ENCODE measurements around the gene CCDC88B. TPM values are rescaled to one million over a fixed set of nuclear protein-coding genes. Genes with fewer than 3 reads are reported as not detected.

The CCDC88B gene
- total RNA-seq, 2 experiments from 2014 or later = 58.4 to 71.3 TPM

- no peaks in the 10 kb centered on the region for H3K4me1 Mint-ChIP-seq
- ChIA-PET POLR2A (no interaction called here), CTCF (interaction anchor here (1.1 kb wide), 2 partner anchors 12 to 101 kb away, joined by 3 to 6 read pairs; no protein-coding TSS in a partner anchor)
- no peaks in the 10 kb centered on the region for H3K9me3 Mint-ChIP-seq (ENCODE audit: low read depth)
- peaks cover 21% of the 10 kb centered on the region for H3K36me3 Mint-ChIP-seq (ENCODE audit: low read depth)
- no peaks in the 10 kb centered on the region for H3K27me3 Mint-ChIP-seq
- H3K27ac Mint-ChIP-seq = no peak overlapping the region
- no peak overlapping the region for H3K4me3 Mint-ChIP-seq
- DNase-seq (no peak), ATAC-seq (no peak)
- intact Hi-C loops (cut with DNase I, micrococcal nuclease) = loop anchor here in 1 of 2 experiments (10.0 kb wide), 1 partner anchor 766 kb away; the partner anchor contains the start of genes TM7SF2 and ZNHIT2
Observed at GRCh38 chr11:64348383-64349024, 8.5 kb downstream of the CCDC88B start.

- ATAC-seq (no peak), DNase-seq (no peak)
- Mint-ChIP-seq H3K9me3 (ENCODE audit: low read depth) (no peaks in the 10 kb centered on the region), H3K4me3 (no peak overlapping the region), H3K4me1 (no peaks in the 10 kb centered on the region), H3K36me3 (ENCODE audit: low read depth) (peaks cover 21% of the 10 kb centered on the region), H3K27ac (no peak overlapping the region), H3K27me3 (no peaks in the 10 kb centered on the region)
- intact Hi-C loops (cut with DNase I, micrococcal nuclease) = loop anchor here in 1 of 2 experiments (10.0 kb wide), 1 partner anchor 766 kb away; the partner anchor contains the start of genes TM7SF2 and ZNHIT2
- ChIA-PET POLR2A (no interaction called here), CTCF (interaction anchor here (1.1 kb wide), 2 partner anchors 11 to 100 kb away, joined by 3 to 6 read pairs; no protein-coding TSS in a partner anchor)
Observed at GRCh38 chr11:64349025-64349387, 9.0 kb downstream of the CCDC88B start.

GRCh38 chr11:64349404-64349803 is 9.4 kb downstream of the CCDC88B start:
- Mint-ChIP-seq H3K9me3 (ENCODE audit: low read depth) (no peaks in the 10 kb centered on the region), H3K4me1 (no peaks in the 10 kb centered on the region), H3K4me3 (no peak overlapping the region), H3K36me3 (ENCODE audit: low read depth) (peaks cover 18% of the 10 kb centered on the region), H3K27ac (no peak overlapping the region), H3K27me3 (no peaks in the 10 kb centered on the region)
- POLR2A ChIA-PET = interaction anchor here (0.6 kb wide), 1 partner anchor 145 kb away, joined by 5 read pairs; no protein-coding TSS in a partner anchor
- intact Hi-C loops (cut with DNase I, micrococcal nuclease) = loop anchor here in 1 of 2 experiments (10.0 kb wide), 1 partner anchor 765 kb away; the partner anchor contains the start of genes TM7SF2 and ZNHIT2
- ATAC-seq (no peak), DNase-seq (no peak)
- CTCF ChIA-PET = interaction anchor here (1.1 kb wide), 2 partner anchors 11 to 100 kb away, joined by 3 to 6 read pairs; no protein-coding TSS in a partner anchor

GRCh38 chr11:64351136-64351631 is 11.2 kb downstream of the CCDC88B start:
- ChIA-PET CTCF (no interaction called here), POLR2A (no interaction called here)
- no peak overlapping the region for H3K4me3 Mint-ChIP-seq
- H3K27ac Mint-ChIP-seq = no peak overlapping the region
- intact Hi-C loops (cut with DNase I, micrococcal nuclease) = no loop called here
- no peaks in the 10 kb centered on the region for H3K27me3 Mint-ChIP-seq
- ATAC-seq (no peak), DNase-seq (no peak)
- H3K9me3 Mint-ChIP-seq (ENCODE audit: low read depth) = no peaks in the 10 kb centered on the region
- H3K4me1 Mint-ChIP-seq = peaks cover 6% of the 10 kb centered on the region
- H3K36me3 Mint-ChIP-seq (ENCODE audit: low read depth) = peaks cover 11% of the 10 kb centered on the region

GRCh38 chr11:64352099-64352994 is 12.3 kb downstream of the CCDC88B start:
- ChIA-PET POLR2A (interaction anchor here (0.6 kb wide), 1 partner anchor 11 kb away, joined by 3 read pairs; no protein-coding TSS in a partner anchor), CTCF (interaction anchor here (0.7 to 1.1 kb wide), 2 partner anchors 21 to 28 kb away, joined by 3 read pairs; no protein-coding TSS in a partner anchor)
- DNase-seq = no peak
- Mint-ChIP-seq H3K4me1 (peaks cover 9% of the 10 kb centered on the region), H3K27me3 (no peaks in the 10 kb centered on the region), H3K27ac (no peak overlapping the region), H3K9me3 (ENCODE audit: low read depth) (no peaks in the 10 kb centered on the region), H3K36me3 (ENCODE audit: low read depth) (peaks cover 13% of the 10 kb centered on the region), H3K4me3 (no peak overlapping the region)
- ATAC-seq = no peak
- intact Hi-C loops (cut with DNase I, micrococcal nuclease) = no loop called here

- Mint-ChIP-seq H3K27ac (no peak overlapping the region), H3K27me3 (no peaks in the 10 kb centered on the region), H3K4me3 (no peak overlapping the region), H3K9me3 (ENCODE audit: low read depth) (no peaks in the 10 kb centered on the region), H3K4me1 (peaks cover 17% of the 10 kb centered on the region), H3K36me3 (ENCODE audit: low read depth) (peaks cover 13% of the 10 kb centered on the region)
- no peak for ATAC-seq
- ChIA-PET CTCF (interaction anchor here (0.7 to 1.1 kb wide), 2 partner anchors 22 to 27 kb away, joined by 3 read pairs; no protein-coding TSS in a partner anchor), POLR2A (interaction anchor here (0.5 to 1.2 kb wide), 2 partner anchors 13 to 36 kb away, joined by 4 to 6 read pairs; partner anchors contain the start of genes CCDC88B, PRDX5 and TRMT112)
- intact Hi-C loops (cut with DNase I, micrococcal nuclease) = no loop called here
- no peak for DNase-seq
Observed at GRCh38 chr11:64352995-64353714, 13.2 kb downstream of the CCDC88B start.

GRCh38 chr11:64353715-64354506 is 13.9 kb downstream of the CCDC88B start:
- H3K27me3 Mint-ChIP-seq = no peaks in the 10 kb centered on the region
- no peak overlapping the region for H3K4me3 Mint-ChIP-seq
- ChIA-PET POLR2A (interaction anchor here (0.5 to 1.2 kb wide), 2 partner anchors 14 to 36 kb away, joined by 4 to 6 read pairs; partner anchors contain the start of genes CCDC88B, PRDX5 and TRMT112), CTCF (interaction anchor here (0.7 to 1.1 kb wide), 3 partner anchors 8 to 250 kb away, joined by 3 to 4 read pairs (median 3); no protein-coding TSS in a partner anchor)
- peaks cover 11% of the 10 kb centered on the region for H3K36me3 Mint-ChIP-seq (ENCODE audit: low read depth)
- H3K9me3 Mint-ChIP-seq (ENCODE audit: low read depth) = no peaks in the 10 kb centered on the region
- H3K27ac Mint-ChIP-seq = no peak overlapping the region
- DNase-seq = no peak
- intact Hi-C loops (cut with DNase I, micrococcal nuclease) = no loop called here
- peaks cover 21% of the 10 kb centered on the region for H3K4me1 Mint-ChIP-seq
- ATAC-seq = no peak

- DNase-seq = peak; percentile 80
- CTCF ChIA-PET = interaction anchor here (0.6 to 1.7 kb wide), 14 partner anchors 9 to 319 kb away, joined by 3 to 7 read pairs (median 3); partner anchors contain the start of genes PPP1R14B and PRDX5
- Mint-ChIP-seq H3K27ac (no peak overlapping the region), H3K36me3 (ENCODE audit: low read depth) (peaks cover 10% of the 10 kb centered on the region), H3K9me3 (ENCODE audit: low read depth) (no peaks in the 10 kb centered on the region), H3K27me3 (no peaks in the 10 kb centered on the region), H3K4me1 (peaks cover 29% of the 10 kb centered on the region), H3K4me3 (no peak overlapping the region)
- POLR2A ChIA-PET = interaction anchor here (0.6 to 1.0 kb wide), 2 partner anchors 37 to 670 kb away, joined by 3 read pairs; partner anchors contain the start of gene PRDX5
- intact Hi-C loops (cut with DNase I, micrococcal nuclease) = loop anchor here (5.0 kb wide), 2 partner anchors 38 to 297 kb away; partner anchors contain the start of genes PRDX5 (in 1 of the 2) and TRMT112 (in 1 of the 2)
- peak; percentile 24 for ATAC-seq
Observed at GRCh38 chr11:64355078-64355940, 15.3 kb downstream of the CCDC88B start.
